Middle frontal gyrus (tissue), 1 donor: ENCODE results near the gene SBNO1.
"Not testable (repeated sequence)": the region's sequence is repeated elsewhere in the genome, so short reads cannot be mapped to it uniquely, and the experiment has no call there.

Experiments used
- DNase-seq: peaks from one replicate; pipeline ENCODE4 v3.0.0-alpha.2; 2015; ENCODE audit warnings: low spot score; ENCODE audit errors: extremely low spot score

The SBNO1 gene

DNA sequence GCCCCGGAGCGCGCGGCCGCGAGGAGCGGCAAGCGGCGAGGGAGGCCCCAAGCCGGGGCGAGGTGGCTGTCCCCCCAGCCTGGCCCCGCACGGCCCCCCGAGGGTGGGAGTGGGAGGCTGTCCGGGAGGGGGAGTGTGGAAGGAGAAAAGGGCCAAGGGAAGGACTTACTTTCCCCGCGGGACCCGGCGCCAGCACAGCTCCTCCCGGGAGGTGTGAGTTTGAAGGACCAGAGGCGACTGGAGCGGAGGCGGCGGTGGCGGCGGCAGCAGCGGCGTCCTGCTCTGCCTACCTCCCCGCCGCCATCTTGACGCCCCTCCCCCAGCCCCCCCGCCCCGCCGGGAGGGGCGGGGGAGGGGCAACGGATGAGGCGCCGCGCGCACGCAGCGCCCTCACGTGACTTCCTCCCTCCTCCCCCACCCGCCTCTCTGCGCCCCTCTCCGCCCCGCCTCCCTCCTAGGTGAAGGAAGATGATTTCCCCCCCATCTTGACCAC lies at the start of gene SBNO1:
Gene SBNO1, minus strand, starts transcription at position 316 of the 493 bp plus-strand sequence. CDS start 14,406 bp downstream, outside the sequence.
- DNase-seq = peak; percentile 70

DNA sequence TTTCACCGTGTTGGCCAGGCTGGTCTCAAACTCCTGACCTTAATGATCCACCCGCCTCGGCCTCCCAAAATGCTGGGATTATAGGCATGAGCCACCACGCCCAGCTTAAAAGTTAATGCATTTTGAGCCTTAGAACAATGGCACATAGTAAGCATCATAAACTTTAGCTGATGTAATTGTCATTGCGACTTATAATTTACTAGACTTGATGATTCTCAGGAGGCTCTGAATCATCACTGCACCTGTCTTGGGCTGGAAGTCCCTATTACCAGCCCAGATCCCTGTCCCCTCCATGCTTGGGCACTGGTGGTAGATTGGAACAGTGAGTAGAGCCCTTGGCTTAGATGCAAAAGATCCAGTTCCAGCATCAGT lies 45.4 kb upstream of the SBNO1 start:
- DNase-seq = no peak

DNA sequence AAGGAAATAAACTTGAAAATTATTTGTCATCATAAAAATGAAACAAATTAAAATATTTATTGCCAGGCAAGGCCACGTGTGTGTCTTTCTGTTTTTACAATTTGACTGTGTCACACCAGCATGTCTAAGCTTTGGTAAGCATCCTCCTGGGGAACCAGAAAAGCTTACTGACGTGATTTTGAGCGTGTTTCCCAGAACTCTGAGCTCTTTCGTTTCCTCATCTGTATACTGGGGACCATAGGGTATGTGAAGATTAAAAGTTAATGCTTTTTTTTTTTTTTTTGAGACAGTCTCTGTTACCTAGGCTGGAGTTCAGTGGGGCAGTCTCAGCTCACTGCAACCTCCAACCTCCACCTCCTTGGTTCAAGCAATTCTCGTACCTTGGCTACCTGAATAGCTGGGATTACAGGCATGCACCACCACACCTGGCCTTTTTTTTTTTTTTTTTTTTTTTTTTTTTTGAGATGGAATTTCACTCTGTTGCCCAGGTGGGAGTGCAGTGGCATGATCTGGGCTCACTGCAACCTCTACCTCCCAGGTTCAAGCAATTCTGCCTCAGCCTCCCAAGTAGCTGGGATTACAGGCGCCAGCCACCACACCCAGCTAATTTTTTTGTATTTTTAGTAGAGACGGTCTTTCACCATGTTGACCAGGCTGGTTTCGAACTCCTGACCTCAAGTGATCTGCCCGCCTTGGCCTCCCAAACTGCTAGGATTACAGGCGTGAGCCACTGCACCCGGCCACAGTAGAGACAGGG lies 44.8 kb upstream of the SBNO1 start:
- not testable (repeated sequence) for DNase-seq

DNA sequence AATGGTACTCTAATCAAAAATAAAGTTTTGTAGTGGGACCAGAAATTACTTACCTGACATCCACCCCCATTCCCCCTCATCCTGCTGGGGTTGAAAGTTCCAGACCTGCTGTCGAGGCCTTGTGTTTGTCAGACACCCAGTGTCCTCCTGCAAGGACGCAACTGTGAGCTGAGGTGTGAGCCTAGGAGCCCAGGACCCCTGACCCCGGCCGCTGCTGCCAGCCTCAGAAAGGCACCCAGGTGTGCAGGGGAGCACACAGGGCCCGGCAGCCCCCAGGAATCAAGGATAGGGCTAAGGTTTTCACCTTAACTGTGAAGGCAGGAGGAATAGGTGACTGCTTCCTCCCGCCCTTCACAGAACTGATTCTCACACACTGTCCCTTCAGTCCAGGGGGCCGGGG lies 44.0 kb upstream of the SBNO1 start:
- not testable (repeated sequence) for DNase-seq

DNA sequence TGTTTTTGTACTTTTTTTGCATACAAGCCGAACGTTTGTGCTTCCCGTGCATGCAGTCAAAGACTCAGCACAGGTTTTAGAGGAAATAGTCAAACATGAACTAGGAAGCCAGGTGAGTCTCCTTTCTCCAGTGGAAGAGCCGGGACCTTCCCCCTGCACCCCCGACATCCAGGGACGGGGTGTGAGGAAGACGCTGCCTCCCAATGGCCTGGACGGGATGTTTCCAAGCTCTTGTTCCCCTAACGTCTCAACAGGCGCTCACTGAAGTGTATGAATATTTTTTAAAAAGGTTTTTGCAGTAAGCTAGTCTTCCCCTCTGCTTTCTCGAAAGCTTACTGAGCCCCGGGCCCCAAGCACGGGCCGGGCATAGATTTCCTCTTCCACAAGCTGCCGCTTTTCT lies 43.3 kb upstream of the SBNO1 start:
- not testable (repeated sequence) for DNase-seq

DNA sequence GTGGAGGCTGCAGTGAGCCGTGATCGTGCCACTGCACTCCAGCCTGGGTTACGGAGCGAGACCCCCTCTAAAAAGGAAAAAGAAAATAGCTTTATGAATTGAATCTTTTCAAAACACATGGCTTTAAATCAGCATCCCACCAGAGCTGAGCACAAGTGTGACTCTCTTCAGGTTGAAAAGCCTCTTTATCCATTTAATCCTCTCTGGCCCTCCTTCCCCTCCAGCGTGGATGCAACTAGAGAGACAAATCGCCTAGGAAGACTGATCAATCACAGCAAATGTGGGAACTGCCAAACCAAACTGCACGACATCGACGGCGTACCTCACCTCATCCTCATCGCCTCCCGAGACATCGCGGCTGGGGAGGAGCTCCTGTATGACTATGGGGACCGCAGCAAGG lies 42.6 kb upstream of the SBNO1 start:
- not testable (repeated sequence) for DNase-seq

DNA sequence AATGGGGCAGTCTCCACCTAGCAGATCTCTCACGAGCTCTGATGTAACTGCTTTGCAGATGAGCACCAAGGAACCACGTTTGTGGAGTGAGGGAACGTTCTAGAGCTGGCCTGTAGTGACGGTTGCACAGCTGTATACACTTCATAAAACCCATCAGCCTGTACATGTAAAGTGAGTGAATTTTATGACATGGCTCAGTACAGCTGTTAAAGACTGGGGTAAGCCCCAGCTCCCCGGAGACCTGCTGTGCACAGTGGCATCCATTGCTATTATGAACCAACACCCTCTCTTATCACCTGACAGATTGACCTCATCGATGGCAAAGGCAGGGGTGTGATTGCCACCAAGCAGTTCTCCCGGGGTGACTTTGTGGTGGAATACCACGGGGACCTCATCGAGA lies 39.9 kb upstream of the SBNO1 start:
- no peak for DNase-seq

DNA sequence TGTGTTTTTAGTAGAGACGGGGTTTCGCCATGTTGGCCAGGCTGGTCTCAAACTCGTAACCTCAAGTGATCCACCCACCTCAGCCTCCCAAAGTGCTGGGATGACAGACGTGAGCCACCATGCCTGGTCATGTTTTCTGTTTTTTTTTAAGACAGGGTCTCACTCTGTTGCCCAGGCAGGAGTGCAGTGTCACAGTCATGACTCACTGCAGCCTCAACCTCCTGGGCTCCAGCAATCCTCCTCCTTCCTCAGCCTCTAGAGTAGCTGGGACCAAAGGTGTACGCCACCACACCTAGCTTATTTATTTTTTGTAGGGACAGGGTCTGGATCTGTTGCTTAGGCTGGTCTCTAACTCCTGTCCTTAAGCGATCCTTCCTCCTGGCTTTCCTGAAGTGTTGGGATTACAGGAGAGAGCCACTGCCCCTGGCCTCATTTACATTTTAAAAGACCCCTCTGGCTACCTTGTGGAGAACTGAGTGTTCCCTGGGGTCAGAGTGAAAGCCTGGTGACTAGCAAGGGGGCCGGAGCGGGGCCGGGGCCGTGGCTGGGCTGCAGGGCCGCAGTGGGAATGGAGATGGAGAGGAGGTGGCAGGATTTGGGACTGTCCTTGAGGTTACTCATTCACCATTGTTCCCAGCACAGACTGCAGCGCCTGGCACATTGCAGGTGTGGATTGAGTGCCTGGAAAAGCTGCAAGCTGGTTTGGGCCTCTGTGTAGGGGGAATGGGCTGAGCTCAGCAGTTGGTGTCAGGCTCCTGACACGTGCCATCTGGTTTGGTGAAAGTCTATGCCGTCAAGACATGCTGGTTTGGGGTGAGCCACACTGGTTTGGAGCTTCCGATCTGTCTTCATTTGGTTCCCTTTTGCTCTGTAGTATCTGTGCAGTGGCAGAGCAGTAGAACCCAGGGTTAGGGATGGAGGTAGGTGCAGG lies 37.4 kb upstream of the SBNO1 start:
- no peak for DNase-seq

DNA sequence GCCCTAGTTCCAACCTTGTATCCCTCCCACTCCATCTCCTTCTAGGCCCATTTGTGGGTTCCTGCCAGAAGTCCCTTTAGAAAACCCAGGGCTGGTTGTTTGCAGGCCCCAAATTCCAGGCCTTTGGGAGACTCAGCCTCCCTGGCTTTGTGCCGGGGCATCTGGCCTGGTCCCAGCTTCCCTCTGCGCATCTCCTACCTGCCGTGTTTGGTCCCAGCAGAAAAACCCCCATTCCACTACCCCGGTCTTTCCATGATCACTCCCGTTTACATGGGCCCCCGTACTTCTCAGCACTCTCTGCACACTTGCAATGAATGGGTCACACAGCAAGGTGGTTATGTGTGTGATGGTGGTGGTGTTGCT lies 34.6 kb upstream of the SBNO1 start:
- DNase-seq = no peak

DNA sequence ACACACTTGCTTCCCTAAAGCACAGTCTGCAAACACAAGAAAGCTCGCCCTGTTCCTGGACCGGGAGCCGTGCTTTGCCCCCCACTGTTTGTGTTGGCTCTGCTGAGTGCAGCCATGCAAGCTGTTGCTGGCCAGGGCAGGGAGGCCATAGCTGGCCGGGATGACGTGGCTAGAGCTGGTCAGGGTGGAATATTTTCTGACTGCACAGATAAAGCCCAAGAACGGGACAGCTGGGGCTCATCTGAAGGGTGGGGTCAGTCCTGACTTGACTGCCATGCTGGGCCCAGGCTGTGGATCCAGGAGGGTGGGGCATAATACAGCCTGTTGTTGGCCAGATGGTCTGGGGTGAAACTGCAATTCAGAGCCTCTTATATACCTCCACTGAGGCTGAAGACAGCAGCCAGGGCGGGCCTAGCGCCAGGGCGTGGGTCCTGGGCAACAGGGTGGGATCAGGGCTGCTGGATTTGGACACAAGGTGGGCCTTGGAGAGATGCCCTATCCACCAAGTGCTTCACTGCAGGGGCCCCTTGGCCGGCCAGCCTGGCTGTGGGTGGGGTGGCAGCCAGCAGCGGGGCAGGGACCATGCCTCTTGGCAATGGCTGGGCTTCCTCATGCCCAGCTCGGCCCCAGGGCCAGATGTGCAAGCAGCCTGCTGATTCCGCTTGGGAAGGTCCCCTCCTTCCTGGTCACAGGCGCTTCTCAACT lies 34.1 kb upstream of the SBNO1 start:
- no peak for DNase-seq

DNA sequence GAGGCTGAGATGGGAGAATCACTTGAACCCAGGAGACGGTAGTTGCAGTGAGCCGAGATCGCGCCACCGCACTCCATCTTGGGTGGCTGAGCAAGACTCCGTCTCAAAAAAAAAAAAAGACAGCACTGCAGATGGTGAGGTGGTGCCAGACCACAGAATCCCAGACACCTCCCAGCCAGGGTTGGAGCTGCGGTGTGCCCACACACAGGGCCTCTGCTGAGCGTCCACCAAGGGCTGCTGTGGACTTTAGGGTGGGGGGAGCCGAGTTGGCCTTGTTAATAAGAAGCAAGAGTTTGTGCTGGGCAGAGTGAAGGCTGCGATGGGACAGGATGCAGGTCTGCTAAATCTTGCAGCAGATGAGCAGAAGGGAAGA lies 33.5 kb upstream of the SBNO1 start:
- DNase-seq = no peak

DNA sequence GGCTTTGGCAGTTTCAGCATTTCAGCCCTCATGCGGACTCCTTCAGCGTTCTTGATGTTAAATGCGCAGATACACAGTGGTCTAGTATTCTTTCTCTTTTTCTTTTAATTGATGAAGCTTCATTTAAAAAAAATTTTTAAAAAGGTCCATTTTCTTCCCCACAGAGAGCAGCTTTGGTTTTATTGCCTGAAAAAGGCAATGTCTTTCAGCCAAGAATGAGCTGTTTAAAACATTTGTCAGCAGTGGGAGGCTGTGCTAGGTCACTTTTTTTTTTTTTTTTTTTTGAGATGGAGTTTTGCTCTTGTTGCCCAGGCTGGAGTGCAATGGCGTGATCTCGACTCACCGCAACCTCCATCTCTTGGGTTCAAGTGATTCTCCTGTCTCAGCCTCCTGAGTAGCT lies 32.8 kb upstream of the SBNO1 start:
- DNase-seq = no peak

DNA sequence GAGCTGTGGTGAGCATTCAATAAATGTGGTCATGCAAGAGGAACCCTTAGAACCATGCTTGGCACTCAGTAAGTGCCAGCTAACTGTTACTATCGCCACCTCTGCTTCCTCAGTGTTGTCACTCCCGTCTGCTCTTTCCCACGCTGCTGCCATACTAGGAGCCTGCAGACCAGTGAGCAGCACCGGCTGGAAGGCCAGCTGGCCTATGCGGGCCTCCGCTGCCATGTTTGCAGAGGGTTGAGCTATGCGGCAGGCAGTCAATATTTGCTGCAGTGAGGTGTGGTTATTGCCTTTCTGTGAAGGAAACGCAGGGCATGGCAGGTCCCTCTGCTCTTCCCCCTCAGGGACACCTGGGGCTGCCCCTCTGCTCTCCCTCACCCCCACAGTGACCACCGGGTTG lies 32.3 kb upstream of the SBNO1 start:
- DNase-seq = no peak

DNA sequence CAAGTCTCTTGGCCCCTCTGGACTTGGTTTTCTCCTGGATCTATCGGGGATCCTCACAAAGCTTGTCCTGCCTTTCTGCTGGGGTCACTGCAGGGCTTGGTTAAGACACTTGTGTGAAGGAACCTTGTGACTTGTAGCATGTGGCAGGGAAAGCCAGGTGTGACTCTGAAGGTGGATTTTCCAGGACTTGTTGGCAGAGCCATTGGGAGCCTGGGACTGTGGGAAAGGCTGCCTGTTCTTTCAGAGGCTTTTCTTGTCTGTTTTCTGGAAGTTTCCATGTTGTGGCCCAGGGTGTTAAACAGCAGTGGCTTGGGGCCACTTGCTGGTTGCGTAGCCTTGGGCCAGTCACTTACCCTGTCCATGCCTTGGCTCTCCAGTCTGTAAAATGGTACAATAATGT lies 31.9 kb upstream of the SBNO1 start:
- no peak for DNase-seq

DNA sequence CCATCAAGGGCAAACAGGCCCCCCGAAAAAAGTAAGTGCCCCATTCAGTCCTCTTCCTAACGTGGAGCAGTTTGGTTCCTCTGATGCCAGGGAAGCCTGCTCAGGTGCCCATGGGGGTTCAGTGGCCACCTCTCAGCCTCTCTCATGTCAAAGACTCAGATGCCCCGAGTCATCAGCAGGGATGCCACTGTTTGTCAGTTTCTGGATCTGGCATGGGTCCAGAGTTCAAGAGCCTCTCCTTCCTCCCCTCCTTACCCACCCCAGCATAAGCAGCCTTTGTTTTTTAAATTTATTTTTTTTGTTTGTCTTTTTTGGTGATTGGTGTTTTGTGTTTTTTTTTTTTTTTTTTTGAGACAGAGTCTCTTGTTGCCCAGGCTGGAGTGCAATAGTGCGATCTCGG lies 30.6 kb upstream of the SBNO1 start:
- no peak for DNase-seq

DNA sequence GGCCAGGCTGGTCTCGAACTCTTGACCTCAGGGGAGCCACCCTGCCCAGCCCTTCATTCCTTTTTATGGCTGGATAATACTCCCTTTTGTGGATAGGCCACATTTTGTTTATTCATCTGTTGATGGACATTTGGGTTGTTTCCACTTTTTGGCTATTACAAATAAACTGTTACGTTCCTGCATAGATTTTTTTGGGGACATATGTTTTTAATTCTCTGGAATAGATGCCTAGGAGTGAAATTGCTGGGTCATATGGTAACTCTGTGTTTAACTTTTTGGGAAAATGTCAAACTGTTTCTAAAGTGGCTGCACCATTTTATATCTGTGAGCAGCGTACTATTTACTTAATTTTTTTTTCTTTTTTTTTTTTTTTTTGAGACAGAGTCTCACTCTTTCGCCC lies 29.1 kb upstream of the SBNO1 start:
- no peak for DNase-seq

DNA sequence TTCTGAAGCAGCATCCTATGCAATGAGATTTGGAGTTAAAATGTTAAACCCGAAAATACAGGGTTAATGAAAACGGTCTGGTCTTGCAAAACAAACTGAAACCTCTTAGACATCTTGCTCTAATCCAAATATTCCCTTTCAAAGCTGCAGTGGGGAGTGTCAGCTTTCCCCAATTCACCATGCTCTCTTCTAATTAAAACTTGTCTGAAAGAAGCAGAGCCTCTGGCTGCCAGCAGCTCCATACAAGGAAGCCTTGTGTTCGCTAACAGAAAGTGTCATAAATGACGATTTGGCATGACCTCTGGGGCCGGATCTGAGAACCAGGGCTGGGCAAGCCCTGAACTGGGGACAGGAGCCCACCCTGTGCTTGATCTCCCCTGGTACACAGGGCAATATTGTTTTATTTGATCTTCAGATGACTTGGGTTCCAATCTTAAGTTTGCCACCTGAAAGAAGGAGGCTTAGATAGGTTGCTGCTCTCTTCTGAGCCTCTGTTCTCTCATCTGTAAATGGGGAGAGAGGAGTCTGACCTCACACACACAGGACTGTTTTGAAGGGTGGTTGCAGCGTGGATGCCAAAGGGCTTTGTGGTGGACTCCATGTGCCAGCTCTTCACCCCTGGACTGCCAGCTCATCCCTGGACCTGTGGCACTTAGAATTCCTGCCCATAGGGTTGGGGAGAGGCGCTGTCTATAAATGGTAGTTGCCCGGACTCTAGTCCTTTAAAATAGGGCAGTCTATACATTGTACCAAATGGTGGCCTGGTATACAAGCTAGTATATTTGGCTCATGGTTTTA lies 27.1 kb upstream of the SBNO1 start:
- DNase-seq = no peak

DNA sequence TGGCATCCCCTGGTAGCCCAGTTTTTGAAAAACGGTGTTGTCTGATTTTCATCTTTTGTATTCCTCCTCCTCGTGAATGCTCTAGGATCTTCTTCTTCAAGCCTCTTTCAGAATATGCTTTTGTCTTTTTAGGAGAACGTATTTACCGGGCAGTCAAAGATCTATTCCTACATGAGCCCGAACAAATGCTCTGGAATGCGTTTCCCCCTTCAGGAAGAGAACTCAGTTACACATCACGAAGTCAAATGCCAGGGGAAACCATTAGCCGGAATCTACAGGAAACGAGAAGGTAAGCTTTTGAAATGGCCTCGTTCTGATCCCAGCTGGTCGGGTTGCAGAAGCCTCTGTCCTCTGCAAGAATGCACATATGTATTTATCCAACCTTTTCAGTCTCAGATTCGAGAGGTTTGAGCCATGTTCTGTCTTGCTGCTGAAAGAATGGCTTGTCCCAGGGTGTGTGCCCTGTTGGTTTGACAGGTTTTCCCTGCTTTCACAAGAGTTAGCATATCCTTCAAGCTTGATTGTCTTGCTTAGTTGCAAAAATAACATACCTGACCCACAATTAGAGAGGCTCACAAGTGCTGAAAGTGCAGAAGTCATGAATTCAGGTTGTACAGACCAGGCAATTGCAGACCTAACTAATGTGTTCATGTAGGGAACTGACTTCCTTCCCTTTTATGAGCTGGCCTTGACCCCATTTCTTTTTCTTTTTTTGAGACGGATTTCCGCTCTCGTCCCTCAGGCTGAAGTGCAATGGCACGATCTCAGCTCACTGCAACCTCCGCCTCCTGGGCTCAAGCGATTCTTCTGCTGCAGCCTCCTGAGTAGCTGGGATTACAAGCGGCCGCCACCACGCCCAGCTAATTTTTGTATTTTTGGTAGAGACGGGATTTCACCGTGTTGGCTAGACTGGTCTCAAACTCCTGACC lies 26.1 kb upstream of the SBNO1 start:
- DNase-seq = no peak

DNA sequence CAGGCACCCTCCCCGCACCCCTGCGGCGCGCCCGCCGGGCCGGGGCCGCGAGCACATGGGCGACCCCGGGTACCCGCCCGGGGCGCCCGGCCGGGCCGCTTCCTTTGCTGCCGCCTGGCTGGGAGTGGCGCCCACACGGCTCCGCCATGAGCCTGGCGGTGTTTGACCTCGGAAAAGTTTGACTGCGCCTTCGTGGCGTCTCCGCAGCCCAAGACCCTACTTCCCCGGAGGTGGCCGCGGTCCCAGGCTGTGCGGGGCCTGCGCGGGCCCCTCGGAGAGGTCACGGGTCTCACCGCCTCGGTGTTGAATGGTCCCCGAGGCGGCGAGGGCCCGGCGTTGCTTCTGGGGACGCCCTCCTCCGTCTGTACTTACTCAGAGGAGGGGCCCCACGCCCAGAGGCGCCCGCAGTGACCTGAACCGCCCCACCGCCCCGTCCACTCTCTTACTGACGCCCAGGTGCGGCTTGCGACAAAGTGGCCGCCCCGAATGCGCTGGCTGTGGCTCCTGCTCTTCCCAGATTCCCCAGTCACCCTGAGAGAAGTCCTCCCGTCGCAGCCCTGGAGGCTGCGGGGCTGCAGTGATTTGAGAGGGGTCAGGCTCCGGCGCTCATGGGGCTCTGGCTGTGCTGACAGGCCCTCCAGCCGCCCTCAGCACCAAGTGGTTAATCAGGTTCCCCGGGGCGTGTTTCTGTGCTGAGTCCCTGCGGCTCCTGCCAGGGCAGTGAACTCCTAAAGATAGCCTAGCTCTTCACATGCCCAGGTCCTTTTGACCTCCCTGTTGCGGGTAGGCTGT lies 25.1 kb upstream of the SBNO1 start:
- no peak for DNase-seq
